Measurements from ENCODE around the gene CDK5RAP3.

CDK5RAP3 gene

DNA sequence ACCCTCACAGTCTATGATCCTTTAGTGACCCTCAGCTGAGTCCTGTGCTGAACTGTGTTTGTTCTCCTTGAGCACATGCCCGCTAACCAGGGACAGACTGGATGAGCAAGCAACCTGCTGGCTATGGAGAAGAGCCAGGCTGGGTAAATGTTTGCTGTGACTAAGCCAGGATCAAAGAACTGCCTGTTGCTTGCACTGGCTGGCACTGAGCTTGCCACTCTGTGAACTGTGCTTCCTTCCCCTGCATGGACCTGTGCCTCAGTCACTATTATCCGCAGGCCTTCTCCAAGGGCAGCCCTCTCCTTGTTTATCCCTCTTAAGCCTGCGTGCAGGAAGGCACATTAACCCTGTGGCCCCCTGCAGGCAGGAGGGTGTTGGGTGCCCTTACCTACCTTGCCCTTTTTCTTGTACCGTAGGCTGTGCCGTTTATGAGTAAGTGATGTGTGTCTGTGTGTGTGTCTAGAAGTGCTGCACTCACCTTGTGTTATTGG lies 22.2 kb upstream of the CDK5RAP3 start:
- TF ChIP-seq, protein P1, sequence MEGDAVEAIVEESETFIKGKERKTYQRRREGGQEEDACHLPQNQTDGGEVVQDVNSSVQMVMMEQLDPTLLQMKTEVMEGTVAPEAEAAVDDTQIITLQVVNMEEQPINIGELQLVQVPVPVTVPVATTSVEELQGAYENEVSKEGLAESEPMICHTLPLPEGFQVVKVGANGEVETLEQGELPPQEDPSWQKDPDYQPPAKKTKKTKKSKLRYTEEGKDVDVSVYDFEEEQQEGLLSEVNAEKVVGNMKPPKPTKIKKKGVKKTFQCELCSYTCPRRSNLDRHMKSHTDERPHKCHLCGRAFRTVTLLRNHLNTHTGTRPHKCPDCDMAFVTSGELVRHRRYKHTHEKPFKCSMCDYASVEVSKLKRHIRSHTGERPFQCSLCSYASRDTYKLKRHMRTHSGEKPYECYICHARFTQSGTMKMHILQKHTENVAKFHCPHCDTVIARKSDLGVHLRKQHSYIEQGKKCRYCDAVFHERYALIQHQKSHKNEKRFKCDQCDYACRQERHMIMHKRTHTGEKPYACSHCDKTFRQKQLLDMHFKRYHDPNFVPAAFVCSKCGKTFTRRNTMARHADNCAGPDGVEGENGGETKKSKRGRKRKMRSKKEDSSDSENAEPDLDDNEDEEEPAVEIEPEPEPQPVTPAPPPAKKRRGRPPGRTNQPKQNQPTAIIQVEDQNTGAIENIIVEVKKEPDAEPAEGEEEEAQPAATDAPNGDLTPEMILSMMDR (IDR thresholded peaks at IDR 0.05; ENCODE audit: extremely low read depth, insufficient read depth, missing control alignments): no peak
- in situ Hi-C loops (cut with MboI; ENCODE audit: low pct_unique_long_range_greater_than_20kb, low sequenced_read_pairs, unreplicated experiment): no loop called here
- DNase-seq (ENCODE audit: low spot score): no peak

DNA sequence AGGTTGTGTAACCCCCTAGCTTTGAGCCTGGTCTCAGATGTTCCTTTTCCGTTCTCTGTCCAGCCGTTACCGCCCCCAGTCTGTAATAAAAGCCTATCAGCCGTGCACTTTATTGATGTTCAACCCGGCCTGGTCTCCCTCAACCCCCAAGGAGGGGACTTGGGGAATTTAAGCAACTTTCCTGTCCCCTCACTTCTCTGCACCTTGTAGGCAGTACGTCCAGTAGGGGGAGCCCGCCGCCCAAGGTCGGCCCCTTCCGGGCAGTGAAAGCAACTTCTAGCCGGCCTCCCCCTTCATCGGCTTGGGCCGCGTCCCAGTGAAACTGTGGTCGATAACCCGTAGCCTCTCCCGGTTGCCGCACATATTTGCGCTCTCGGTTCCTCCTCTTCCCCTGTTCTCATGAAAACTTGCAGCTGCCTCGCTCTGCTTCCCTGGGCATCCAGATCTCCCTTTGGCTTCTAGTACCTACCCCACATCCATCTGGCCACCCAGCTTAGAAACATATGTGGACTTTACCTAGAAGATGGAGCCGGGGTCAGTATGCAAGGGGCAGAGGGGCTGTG lies 21.6 kb upstream of the CDK5RAP3 start:
- in situ Hi-C loops (cut with MboI; ENCODE audit: low pct_unique_long_range_greater_than_20kb, low sequenced_read_pairs, unreplicated experiment): no loop called here

DNA sequence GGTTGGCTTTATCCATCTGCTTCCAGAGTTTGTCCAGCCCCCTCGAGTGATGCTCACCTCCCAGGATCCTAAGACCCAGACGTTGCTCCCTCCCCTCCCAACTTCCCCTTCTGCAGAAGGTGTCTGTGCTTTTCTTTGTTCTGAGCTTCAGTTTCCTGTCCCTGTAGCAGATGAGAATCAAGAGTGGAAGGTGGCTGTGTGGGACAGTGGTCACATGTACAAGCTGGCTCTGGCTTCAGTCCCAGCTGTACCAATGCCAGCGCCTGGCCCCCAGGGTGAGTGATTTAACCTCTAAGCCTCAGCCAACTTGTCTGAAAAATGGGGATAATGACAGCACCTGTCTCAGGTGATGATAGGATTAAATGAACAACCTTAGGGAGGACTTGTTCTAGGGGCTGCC lies 21.0 kb upstream of the CDK5RAP3 start:
- TF ChIP-seq, protein P1 (IDR thresholded peaks at IDR 0.05; ENCODE audit: extremely low read depth, insufficient read depth, missing control alignments): no peak
- no peak for DNase-seq (ENCODE audit: low spot score)
- in situ Hi-C loops (cut with MboI; ENCODE audit: low pct_unique_long_range_greater_than_20kb, low sequenced_read_pairs, unreplicated experiment): no loop called here

More for the DNA sequence above, 21.6 kb upstream of the CDK5RAP3 start:
- DNase-seq (ENCODE audit: low spot score): peak; percentile 76
- TF ChIP-seq, protein P1 (IDR thresholded peaks at IDR 0.05; ENCODE audit: extremely low read depth, insufficient read depth, missing control alignments): peak; percentile 86

DNA sequence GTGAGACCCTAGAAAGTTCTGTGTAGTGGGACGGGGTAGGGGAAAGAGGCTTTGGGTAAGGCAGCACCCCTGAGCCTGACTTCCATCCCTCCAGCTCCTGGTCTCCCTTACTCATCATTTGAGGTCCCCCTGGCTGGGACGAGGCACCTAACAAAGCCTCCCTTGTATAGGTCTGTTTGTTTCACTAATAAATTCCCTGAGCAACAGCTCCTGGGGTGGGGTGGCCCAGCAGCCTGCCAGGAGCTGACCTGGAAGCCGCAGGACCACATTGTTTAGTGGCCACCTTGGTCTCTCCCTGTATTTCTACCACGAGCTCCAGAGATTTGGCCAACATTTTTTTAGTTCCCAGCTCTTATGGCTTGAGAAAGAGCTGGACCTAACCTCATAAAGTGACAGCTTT lies 20.5 kb upstream of the CDK5RAP3 start:
- TF ChIP-seq, protein P1 (IDR thresholded peaks at IDR 0.05; ENCODE audit: extremely low read depth, insufficient read depth, missing control alignments): no peak
- in situ Hi-C loops (cut with MboI; ENCODE audit: low pct_unique_long_range_greater_than_20kb, low sequenced_read_pairs, unreplicated experiment): no loop called here
- no peak for DNase-seq (ENCODE audit: low spot score)

DNA sequence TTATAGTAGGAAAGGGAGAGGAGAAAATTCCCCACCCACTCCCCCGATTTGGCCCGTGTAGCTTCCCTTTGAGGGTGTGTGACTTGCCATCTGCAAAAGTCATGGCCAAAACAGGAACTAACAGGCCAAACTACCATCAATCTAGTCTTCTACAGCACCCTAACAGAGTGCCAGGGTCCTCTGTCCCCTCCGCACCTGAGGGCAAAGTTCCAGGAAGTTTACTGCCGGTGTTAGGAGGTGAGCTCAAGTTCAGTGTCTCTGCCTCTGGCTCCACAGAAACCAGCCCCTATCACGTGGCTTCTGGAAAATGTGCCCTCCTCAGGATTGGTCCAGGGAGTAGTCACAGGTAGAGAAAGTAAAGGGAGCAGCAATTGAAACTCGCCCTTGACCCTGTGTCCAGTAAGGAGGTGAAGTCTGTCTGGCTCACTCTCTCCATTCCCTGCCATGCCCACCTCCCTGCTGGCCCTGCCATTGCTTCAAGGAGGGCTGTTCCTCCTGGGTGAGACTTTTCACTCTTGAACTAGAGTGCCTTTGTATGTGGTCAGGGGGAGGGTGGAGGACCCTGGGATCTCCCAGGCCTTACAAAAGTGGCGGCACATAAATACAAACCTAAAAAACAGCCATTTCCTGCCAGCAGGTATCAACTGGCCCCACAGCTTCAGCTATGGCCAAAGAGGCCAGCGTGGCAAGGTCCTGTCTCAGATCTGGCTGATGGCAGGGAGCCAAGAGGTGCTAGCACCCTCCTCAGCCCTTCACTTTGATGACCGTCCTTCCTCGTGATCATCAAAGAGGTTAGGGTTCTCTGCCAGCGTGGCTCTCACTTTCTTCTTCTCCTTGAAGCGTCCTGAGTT lies 18.5 kb upstream of the CDK5RAP3 start:
- no peak for DNase-seq (ENCODE audit: low spot score)
- in situ Hi-C loops (cut with MboI; ENCODE audit: low pct_unique_long_range_greater_than_20kb, low sequenced_read_pairs, unreplicated experiment): no loop called here
- TF ChIP-seq, protein P1 (IDR thresholded peaks at IDR 0.05; ENCODE audit: extremely low read depth, insufficient read depth, missing control alignments): no peak

DNA sequence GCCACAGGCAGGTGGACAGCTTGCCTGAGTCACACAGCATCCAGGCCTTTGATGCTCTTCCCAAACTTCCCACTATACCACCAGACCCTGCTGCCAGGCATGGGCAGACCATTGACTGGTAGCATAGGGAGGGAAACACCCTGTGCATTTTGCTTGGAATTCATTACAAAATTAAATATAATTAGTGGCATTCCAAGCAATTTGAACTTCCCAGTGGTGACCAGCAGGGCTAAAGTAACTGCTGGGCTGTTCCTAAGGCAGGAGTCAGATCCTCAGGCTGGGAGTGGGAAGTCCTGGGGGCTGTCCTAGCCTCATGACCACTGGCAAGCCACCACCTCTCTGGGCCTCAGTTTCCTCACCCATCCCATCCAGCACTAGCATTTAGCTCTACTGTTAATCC lies 17.0 kb upstream of the CDK5RAP3 start:
- TF ChIP-seq, protein P1 (IDR thresholded peaks at IDR 0.05; ENCODE audit: extremely low read depth, insufficient read depth, missing control alignments): no peak
- DNase-seq (ENCODE audit: low spot score): no peak
- in situ Hi-C loops (cut with MboI; ENCODE audit: low pct_unique_long_range_greater_than_20kb, low sequenced_read_pairs, unreplicated experiment): no loop called here
